ENCODE measurements around the gene PARD3B. TPM values are rescaled to one million over a fixed set of nuclear protein-coding genes. Genes with fewer than 3 reads are reported as not detected.

The PARD3B gene
- total and polyA plus RNA-seq, 5 donors: 3.0 to 18.6 (median 15.6) TPM

- intact Hi-C loops (cut with DNase I): loop anchor here in 1 of 4 donors (10.0 kb wide), 1 partner anchor 136 kb away; the partner anchor contains the start of gene PARD3B
- no peaks in the 10 kb centered on the region for H3K27me3 ChIP-seq (ENCODE audit: control insufficient read depth, insufficient read depth)
- ATAC-seq (no peak), DNase-seq (no peak)
- WGBS: 86% methylated on average over 2 of the region's 2 CpGs
- H3K27ac ChIP-seq (ENCODE audit: low read length): no peak overlapping the region
- H3K4me1 ChIP-seq (ENCODE audit: control insufficient read depth, insufficient read depth, low read length): peaks cover 2% of the 10 kb centered on the region
- no peak overlapping the region for H3K4me3 ChIP-seq (ENCODE audit: low read length)
- no peaks in the 10 kb centered on the region for H3K9me3 ChIP-seq (ENCODE audit: control insufficient read depth, low read length)
These were observed 135.3 kb downstream of the PARD3B start for GRCh38 chr2:204680576-204680975.

- ATAC-seq: no peak
- no peak overlapping the region for H3K4me3 ChIP-seq (ENCODE audit: low read length)
- H3K27ac ChIP-seq (ENCODE audit: low read length): no peak overlapping the region
- WGBS: 24% methylated on average over 2 of the region's 2 CpGs
- DNase-seq: no peak
- intact Hi-C loops (cut with DNase I): loop anchor here in 1 of 4 donors (10.0 kb wide), 1 partner anchor 137 kb away; the partner anchor contains the start of gene PARD3B
- peaks cover 2% of the 10 kb centered on the region for H3K4me1 ChIP-seq (ENCODE audit: control insufficient read depth, insufficient read depth, low read length)
- no peaks in the 10 kb centered on the region for H3K9me3 ChIP-seq (ENCODE audit: control insufficient read depth, low read length)
- no peaks in the 10 kb centered on the region for H3K27me3 ChIP-seq (ENCODE audit: control insufficient read depth, insufficient read depth)
These were observed 136.1 kb downstream of the PARD3B start for GRCh38 chr2:204681412-204681811.

GRCh38 chr2:204683384-204683783 is 138.1 kb downstream of the PARD3B start:
- no peak overlapping the region for H3K27ac ChIP-seq (ENCODE audit: low read length)
- peaks cover 2% of the 10 kb centered on the region for H3K4me1 ChIP-seq (ENCODE audit: control insufficient read depth, insufficient read depth, low read length)
- 97% methylated on average over 1 of the region's 1 CpG for WGBS
- DNase-seq (no peak), ATAC-seq (no peak)
- no peak overlapping the region for H3K4me3 ChIP-seq (ENCODE audit: low read length)
- intact Hi-C loops (cut with DNase I): loop anchor here in 1 of 4 donors (10.0 kb wide), 1 partner anchor 139 kb away; the partner anchor contains the start of gene PARD3B
- no peaks in the 10 kb centered on the region for H3K9me3 ChIP-seq (ENCODE audit: control insufficient read depth, low read length)
- H3K27me3 ChIP-seq (ENCODE audit: control insufficient read depth, insufficient read depth): no peaks in the 10 kb centered on the region

GRCh38 chr2:204686406-204686805 is 141.1 kb downstream of the PARD3B start:
- H3K4me3 ChIP-seq (ENCODE audit: low read length): no peak overlapping the region
- DNase-seq (no peak), ATAC-seq (no peak)
- peaks cover 1% of the 10 kb centered on the region for H3K4me1 ChIP-seq (ENCODE audit: control insufficient read depth, insufficient read depth, low read length)
- H3K27ac ChIP-seq (ENCODE audit: low read length): no peak overlapping the region
- intact Hi-C loops (cut with DNase I): loop anchor here in 1 of 4 donors (10.0 kb wide), 1 partner anchor 142 kb away; the partner anchor contains the start of gene PARD3B
- no peaks in the 10 kb centered on the region for H3K27me3 ChIP-seq (ENCODE audit: control insufficient read depth, insufficient read depth)
- no peaks in the 10 kb centered on the region for H3K9me3 ChIP-seq (ENCODE audit: control insufficient read depth, low read length)
- WGBS: 82% methylated on average over 3 of the region's 3 CpGs

- ATAC-seq: no peak
- Histone ChIP-seq H3K27me3 (ENCODE audit: control insufficient read depth, insufficient read depth) (no peaks in the 10 kb centered on the region), H3K4me3 (ENCODE audit: low read length) (no peak overlapping the region), H3K9me3 (ENCODE audit: control insufficient read depth, low read length) (no peaks in the 10 kb centered on the region), H3K4me1 (ENCODE audit: control insufficient read depth, insufficient read depth, low read length) (no peaks in the 10 kb centered on the region), H3K27ac (ENCODE audit: low read length) (no peak overlapping the region)
- DNase-seq: no peak
- intact Hi-C loops (cut with DNase I): loop anchor here in 1 of 4 donors (10.0 kb wide), 1 partner anchor 143 kb away; the partner anchor contains the start of gene PARD3B
- 89% methylated on average over 2 of the region's 2 CpGs for WGBS
These were observed 142.5 kb downstream of the PARD3B start for GRCh38 chr2:204687776-204688175.

- Histone ChIP-seq H3K4me1 (ENCODE audit: control insufficient read depth, insufficient read depth, low read length) (no peaks in the 10 kb centered on the region), H3K27ac (ENCODE audit: low read length) (no peak overlapping the region), H3K27me3 (ENCODE audit: control insufficient read depth, insufficient read depth) (no peaks in the 10 kb centered on the region), H3K4me3 (ENCODE audit: low read length) (no peak overlapping the region), H3K9me3 (ENCODE audit: control insufficient read depth, low read length) (no peaks in the 10 kb centered on the region)
- intact Hi-C loops (cut with DNase I): loop anchor here in 3 of 4 donors (5.0 to 10.0 kb wide), 3 partner anchors 365 to 993 kb away; partner anchors contain the start of gene NRP2 (in 1 of the 3)
- DNase-seq (peak in 2 of 3 donors; percentile 13 to 32), ATAC-seq (peak; percentile 85 to 89)
- 52% methylated on average over 2 of the region's 2 CpGs for WGBS
These were observed 146.7 kb downstream of the PARD3B start for GRCh38 chr2:204691911-204692510.

GRCh38 chr2:204692790-204693189 is 147.5 kb downstream of the PARD3B start:
- intact Hi-C loops (cut with DNase I): loop anchor here in 3 of 4 donors (5.0 to 10.0 kb wide), 3 partner anchors 365 to 992 kb away; partner anchors contain the start of gene NRP2 (in 1 of the 3)
- WGBS: 75% methylated on average over 2 of the region's 2 CpGs
- ATAC-seq (no peak), DNase-seq (no peak)
- H3K4me3 ChIP-seq (ENCODE audit: low read length): no peak overlapping the region
- no peaks in the 10 kb centered on the region for H3K9me3 ChIP-seq (ENCODE audit: control insufficient read depth, low read length)
- H3K4me1 ChIP-seq (ENCODE audit: control insufficient read depth, insufficient read depth, low read length): no peaks in the 10 kb centered on the region
- no peaks in the 10 kb centered on the region for H3K27me3 ChIP-seq (ENCODE audit: control insufficient read depth, insufficient read depth)
- no peak overlapping the region for H3K27ac ChIP-seq (ENCODE audit: low read length)

- DNase-seq: no peak
- WGBS: 53% methylated on average over 3 of the region's 3 CpGs
- Histone ChIP-seq H3K27ac (ENCODE audit: low read length) (no peak overlapping the region), H3K4me1 (ENCODE audit: control insufficient read depth, insufficient read depth, low read length) (no peaks in the 10 kb centered on the region), H3K4me3 (ENCODE audit: low read length) (no peak overlapping the region), H3K27me3 (ENCODE audit: control insufficient read depth, insufficient read depth) (no peaks in the 10 kb centered on the region), H3K9me3 (ENCODE audit: control insufficient read depth, low read length) (no peaks in the 10 kb centered on the region)
- intact Hi-C loops (cut with DNase I): loop anchor here in 3 of 4 donors (5.0 to 10.0 kb wide), 3 partner anchors 366 to 992 kb away; partner anchors contain the start of gene NRP2 (in 1 of the 3)
- no peak for ATAC-seq
These were observed 148.0 kb downstream of the PARD3B start for GRCh38 chr2:204693262-204693661.

GRCh38 chr2:204695506-204695905 is 150.2 kb downstream of the PARD3B start:
- Histone ChIP-seq H3K4me3 (ENCODE audit: low read length) (no peak overlapping the region), H3K4me1 (ENCODE audit: control insufficient read depth, insufficient read depth, low read length) (no peaks in the 10 kb centered on the region), H3K27ac (ENCODE audit: low read length) (no peak overlapping the region), H3K27me3 (ENCODE audit: control insufficient read depth, insufficient read depth) (no peaks in the 10 kb centered on the region), H3K9me3 (ENCODE audit: control insufficient read depth, low read length) (no peaks in the 10 kb centered on the region)
- intact Hi-C loops (cut with DNase I): loop anchor here in 2 of 4 donors (10.0 kb wide), 2 partner anchors 371 to 989 kb away; partner anchors contain the start of gene NRP2 (in 1 of the 2)
- 64% methylated on average over 1 of the region's 1 CpG for WGBS
- DNase-seq: no peak
- no peak for ATAC-seq

GRCh38 chr2:204696124-204696523 is 150.8 kb downstream of the PARD3B start:
- Histone ChIP-seq H3K27me3 (ENCODE audit: control insufficient read depth, insufficient read depth) (no peaks in the 10 kb centered on the region), H3K9me3 (ENCODE audit: control insufficient read depth, low read length) (no peaks in the 10 kb centered on the region), H3K27ac (ENCODE audit: low read length) (no peak overlapping the region), H3K4me1 (ENCODE audit: control insufficient read depth, insufficient read depth, low read length) (no peaks in the 10 kb centered on the region), H3K4me3 (ENCODE audit: low read length) (no peak overlapping the region)
- ATAC-seq: no peak
- WGBS: 96% methylated on average over 5 of the region's 5 CpGs
- intact Hi-C loops (cut with DNase I): loop anchor here in 2 of 4 donors (10.0 kb wide), 2 partner anchors 371 to 989 kb away; partner anchors contain the start of gene NRP2 (in 1 of the 2)
- DNase-seq: no peak

- H3K27me3 ChIP-seq (ENCODE audit: control insufficient read depth, insufficient read depth): no peaks in the 10 kb centered on the region
- no peak overlapping the region for H3K4me3 ChIP-seq (ENCODE audit: low read length)
- ATAC-seq (no peak), DNase-seq (no peak)
- no peaks in the 10 kb centered on the region for H3K9me3 ChIP-seq (ENCODE audit: control insufficient read depth, low read length)
- no peak overlapping the region for H3K27ac ChIP-seq (ENCODE audit: low read length)
- 60% methylated on average over 4 of the region's 4 CpGs for WGBS
- H3K4me1 ChIP-seq (ENCODE audit: control insufficient read depth, insufficient read depth, low read length): no peaks in the 10 kb centered on the region
- intact Hi-C loops (cut with DNase I): no loop called here
These were observed 160.1 kb downstream of the PARD3B start for GRCh38 chr2:204705243-204705932.

All from right cardiac atrium (tissue), 5 donors.